GM19099 (cell line): Measurements from ENCODE around the gene CMBL.

Experiments used
- POLR2A ChIP-seq: IDR thresholded peaks from 3 replicates; pipeline ENCODE4 v1.6.1; 2011; ENCODE audit warnings: low read depth; ENCODE audit not compliant: insufficient read length; ENCODE audit errors: extremely low read depth

Gene CMBL

GRCh38 chr5:10337986-10338385, 30.3 kb upstream of the CMBL start:
- no peak for TF ChIP-seq POLR2A

- no peak for TF ChIP-seq POLR2A
Observed at GRCh38 chr5:10337107-10337506, 29.4 kb upstream of the CMBL start.

DNA sequence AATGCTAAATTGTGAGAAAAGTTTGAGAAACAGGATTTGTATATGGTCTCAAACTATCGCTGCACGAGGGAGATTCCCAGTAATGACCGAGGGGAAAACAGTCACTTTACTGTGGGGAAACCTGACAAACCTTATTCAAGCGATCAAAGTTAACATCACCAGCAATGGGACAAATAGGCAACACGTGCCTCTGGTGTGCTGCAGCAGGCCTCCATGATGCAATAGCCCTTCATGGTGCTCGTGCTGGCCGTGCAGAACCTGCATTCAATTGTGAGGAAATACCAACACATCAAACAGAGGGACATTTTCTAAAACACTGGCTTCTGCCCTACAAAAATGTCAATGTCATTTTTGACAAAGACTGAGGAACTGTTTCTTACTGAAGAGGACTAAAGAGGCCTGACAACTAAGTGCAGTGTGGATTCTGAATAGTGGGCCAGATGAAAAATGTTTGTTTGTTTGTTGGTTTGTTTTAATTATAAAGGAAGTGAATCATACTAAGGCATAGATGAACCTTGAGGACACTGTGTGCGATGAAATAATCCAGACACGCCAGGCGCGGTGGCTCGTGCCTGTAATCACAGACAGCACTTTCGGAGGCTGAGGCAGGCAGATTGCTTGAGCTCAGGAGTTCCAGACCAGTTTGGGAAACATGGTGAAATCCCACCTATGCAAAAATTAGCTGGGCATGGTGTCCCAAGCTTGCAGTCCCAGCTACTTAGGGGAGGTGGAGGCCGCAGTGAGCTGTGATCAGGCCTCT, 28.2 kb upstream of the CMBL start:
- no peak for TF ChIP-seq POLR2A

DNA sequence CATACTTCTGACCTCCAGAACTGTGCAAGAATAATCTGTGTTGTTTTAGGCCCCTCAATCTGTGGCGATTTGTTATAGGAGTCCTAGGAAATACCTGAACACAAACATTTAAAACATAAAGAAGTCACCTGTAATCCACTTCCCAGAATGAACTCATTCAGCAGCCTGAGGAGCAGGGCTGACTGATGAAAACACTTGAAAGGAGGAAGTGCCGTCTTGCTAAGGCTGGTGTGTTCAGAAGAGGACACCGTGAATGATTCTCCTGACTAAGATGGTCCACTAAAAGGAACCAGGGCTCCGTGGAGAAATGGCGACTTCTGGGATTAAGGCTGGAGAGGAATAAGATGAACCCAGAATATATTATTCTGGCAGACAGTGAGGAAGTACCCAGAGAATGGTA, 27.1 kb upstream of the CMBL start:
- TF ChIP-seq POLR2A: no peak

DNA sequence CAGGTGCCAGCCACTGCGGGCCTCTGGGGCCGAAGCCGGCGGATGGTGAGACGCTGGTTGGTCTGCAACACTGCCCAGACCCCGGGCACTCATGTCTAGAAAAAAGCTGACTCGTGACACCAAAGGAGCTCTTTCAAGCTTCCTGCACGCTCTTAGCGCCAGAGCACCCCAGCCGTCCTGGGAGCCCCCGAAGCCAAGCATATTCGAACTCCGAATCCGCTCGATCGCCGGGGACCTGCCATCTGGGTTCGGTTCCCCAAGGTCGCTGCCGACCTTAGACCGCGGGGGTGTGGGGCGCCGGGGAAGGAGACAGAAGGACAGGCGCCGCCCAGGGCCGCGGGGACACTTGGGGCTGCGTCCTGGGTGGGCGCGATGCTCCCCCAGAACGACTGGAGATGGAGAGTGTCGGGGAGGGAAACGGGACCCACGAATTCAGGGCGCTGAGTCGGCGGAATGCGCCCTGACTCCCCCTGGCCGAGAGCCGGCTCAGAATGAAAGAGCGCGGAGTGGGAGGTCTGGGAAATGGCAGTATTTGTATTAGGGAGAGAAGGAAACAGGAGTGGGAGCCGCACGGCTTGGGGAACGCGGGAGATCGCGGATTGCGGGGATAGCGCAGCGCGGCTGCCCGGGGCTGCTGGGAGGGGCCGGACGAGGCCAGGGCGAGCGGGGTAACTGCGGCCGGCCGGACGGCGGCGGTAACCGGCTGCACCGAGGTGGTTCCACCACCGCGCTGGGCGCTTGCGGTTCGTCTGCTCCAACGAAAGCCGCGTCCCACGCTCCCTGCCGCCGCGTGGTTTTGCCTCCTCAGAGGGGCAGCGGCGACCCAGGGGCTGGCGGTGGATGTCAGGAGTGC, 25.7 kb upstream of the CMBL start:
- no peak for TF ChIP-seq POLR2A

- TF ChIP-seq POLR2A: no peak
Observed at GRCh38 chr5:10332301-10332700, 24.6 kb upstream of the CMBL start.

GRCh38 chr5:10331341-10331796, 23.7 kb upstream of the CMBL start:
- TF ChIP-seq POLR2A: no peak

- no peak for TF ChIP-seq POLR2A
Observed at GRCh38 chr5:10330511-10331230, 23.0 kb upstream of the CMBL start.

- TF ChIP-seq POLR2A: no peak
Observed at GRCh38 chr5:10329820-10330481, 22.2 kb upstream of the CMBL start.

GRCh38 chr5:10329446-10329819, 21.7 kb upstream of the CMBL start:
- TF ChIP-seq POLR2A: no peak

DNA sequence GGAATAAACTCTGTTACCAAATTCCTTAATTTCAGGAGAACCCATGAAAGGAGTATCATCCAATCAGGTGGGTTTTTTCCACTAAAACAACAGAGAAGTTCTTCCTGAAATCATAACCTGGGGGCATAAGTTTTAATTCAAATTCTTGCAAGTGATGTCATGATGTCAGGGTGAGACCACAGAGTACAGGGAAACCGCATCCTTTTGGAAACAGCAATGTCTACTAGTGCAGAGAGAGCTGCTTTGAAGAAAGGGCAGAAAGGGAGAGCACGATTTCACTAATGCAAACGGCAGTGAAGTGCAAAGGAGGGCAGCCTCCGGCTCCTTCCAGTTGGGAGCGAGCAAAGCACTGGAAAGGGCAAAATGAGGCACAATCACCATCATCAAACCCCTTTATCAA, 20.6 kb upstream of the CMBL start:
- TF ChIP-seq POLR2A: no peak

DNA sequence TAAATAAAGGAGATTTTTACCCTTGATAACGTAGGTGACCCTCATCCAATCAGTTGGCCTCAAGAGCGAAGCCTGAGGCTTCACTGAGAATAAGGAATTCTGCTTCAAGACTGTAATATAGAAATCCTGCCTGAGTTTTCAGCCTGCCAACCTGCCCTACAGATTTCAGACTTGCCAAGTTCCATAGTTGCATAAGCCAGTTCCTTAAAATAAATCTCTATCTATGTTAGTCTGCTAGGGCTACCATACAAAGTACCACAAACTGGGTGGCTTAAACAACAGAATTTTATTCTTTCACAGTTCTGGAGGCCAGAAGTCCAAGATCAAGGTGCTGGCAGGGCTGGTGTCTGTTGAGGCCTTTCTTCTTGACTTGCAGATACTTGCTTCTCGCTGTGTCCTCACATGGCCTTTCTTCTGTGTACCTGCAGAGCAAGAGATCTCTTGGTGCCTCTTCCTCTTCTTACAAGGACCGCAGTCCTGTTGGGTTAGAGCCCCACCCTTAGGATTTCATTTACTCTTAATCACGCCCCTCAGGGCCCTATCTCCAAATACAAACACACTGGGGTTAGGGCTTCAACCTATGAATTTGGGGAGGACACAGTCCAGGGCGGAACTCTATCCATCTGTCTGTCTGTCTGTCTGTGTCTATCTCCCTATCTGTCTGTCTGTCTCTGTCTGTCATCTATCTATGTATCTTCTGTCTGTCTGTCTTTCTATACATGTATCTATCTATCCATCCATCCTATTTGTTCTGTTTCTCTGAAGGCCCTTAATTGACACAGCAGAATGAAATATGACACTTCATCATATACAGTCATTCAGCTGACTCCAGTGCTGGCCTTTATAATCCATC, 17.0 kb upstream of the CMBL start:
- no peak for TF ChIP-seq POLR2A

GRCh38 chr5:10323588-10324488, 16.1 kb upstream of the CMBL start:
- TF ChIP-seq POLR2A: no peak

GRCh38 chr5:10321882-10322281, 14.2 kb upstream of the CMBL start:
- TF ChIP-seq POLR2A: no peak

DNA sequence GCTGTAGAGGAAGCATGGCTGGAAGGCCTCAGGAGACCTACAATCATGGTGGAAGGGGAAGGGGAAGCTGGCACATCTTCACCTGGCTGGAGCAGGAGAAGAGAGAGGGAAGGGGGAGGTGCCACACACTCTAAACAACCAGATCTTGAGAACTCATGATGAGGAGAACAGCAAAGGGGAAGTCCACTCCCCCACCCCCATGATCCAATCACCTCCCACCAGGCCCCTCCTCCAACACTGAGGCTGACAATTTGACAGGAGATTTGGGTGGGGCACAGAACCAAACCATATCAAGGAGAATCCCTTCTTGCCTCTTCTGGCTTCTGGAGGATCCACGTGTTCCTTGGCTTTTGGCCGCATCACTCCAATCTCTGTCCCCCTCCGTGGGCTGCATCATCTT, 13.1 kb upstream of the CMBL start:
- TF ChIP-seq POLR2A: no peak
